ENCODE measurements around the gene PTPRM. TPM values are rescaled to one million over a fixed set of nuclear protein-coding genes. Genes with fewer than 3 reads are reported as not detected.

The PTPRM gene
- total RNA-seq, 1 experiment from 2014 or later: 1.6 TPM

DNA sequence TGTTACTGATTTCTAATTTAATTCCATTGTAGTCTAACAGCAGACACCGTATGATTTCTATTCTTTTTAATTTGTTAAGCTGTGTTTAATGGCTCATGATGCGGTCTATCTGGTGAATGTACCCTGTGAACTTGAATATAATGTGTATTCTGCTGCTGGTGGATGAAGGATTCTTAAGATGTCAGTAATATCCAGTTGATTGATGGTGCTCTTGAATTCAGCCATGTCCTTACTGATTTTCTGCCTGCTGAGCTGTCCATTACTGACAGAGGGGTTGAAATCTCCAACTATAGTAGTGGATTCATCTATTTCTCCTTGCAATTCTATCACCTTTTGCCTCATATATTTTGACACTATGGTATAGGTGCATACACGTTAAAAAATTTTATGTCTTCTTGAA lies 668.8 kb downstream of the PTPRM start:
- in situ Hi-C loops (cut with HindIII; ENCODE audit: low pct_unique_long_range_greater_than_20kb, low sequenced_read_pairs): no loop called here
- H3K27me3 ChIP-seq (ENCODE audit: control insufficient read depth, insufficient read depth, low read length): no peaks in the 10 kb centered on the region
- H3K4me3 ChIP-seq (ENCODE audit: low read depth in 2 of 2, low read length in 2 of 2): no peak overlapping the region
- H3K9me3 ChIP-seq (ENCODE audit: control insufficient read depth, insufficient read depth, low read depth, low read length): no peaks in the 10 kb centered on the region
- ATAC-seq (no peak), DNase-seq (ENCODE audit: low read depth, low spot score) (no peak)
- no peak overlapping the region for H3K27ac ChIP-seq (ENCODE audit: low read length)
- CTCF ChIA-PET: no interaction called here
- H3K36me3 ChIP-seq (ENCODE audit: control insufficient read depth, insufficient read depth, low read length): no peaks in the 10 kb centered on the region
- intact Hi-C loops (cut with micrococcal nuclease; ENCODE audit: unreplicated experiment): no loop called here
- BruUV-seq (replicated peaks): no TSS peak
- TF ChIP-seq, protein P1, sequence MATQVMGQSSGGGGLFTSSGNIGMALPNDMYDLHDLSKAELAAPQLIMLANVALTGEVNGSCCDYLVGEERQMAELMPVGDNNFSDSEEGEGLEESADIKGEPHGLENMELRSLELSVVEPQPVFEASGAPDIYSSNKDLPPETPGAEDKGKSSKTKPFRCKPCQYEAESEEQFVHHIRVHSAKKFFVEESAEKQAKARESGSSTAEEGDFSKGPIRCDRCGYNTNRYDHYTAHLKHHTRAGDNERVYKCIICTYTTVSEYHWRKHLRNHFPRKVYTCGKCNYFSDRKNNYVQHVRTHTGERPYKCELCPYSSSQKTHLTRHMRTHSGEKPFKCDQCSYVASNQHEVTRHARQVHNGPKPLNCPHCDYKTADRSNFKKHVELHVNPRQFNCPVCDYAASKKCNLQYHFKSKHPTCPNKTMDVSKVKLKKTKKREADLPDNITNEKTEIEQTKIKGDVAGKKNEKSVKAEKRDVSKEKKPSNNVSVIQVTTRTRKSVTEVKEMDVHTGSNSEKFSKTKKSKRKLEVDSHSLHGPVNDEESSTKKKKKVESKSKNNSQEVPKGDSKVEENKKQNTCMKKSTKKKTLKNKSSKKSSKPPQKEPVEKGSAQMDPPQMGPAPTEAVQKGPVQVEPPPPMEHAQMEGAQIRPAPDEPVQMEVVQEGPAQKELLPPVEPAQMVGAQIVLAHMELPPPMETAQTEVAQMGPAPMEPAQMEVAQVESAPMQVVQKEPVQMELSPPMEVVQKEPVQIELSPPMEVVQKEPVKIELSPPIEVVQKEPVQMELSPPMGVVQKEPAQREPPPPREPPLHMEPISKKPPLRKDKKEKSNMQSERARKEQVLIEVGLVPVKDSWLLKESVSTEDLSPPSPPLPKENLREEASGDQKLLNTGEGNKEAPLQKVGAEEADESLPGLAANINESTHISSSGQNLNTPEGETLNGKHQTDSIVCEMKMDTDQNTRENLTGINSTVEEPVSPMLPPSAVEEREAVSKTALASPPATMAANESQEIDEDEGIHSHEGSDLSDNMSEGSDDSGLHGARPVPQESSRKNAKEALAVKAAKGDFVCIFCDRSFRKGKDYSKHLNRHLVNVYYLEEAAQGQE (IDR thresholded peaks at IDR 0.05; ENCODE audit: insufficient read depth in 1 of 2, low read depth in 2 of 2, low read length in 1 of 2): no peak
- H3K4me1 ChIP-seq (ENCODE audit: control insufficient read depth, insufficient read depth, low read length): no peaks in the 10 kb centered on the region
- POLR2A ChIA-PET: no interaction called here

DNA sequence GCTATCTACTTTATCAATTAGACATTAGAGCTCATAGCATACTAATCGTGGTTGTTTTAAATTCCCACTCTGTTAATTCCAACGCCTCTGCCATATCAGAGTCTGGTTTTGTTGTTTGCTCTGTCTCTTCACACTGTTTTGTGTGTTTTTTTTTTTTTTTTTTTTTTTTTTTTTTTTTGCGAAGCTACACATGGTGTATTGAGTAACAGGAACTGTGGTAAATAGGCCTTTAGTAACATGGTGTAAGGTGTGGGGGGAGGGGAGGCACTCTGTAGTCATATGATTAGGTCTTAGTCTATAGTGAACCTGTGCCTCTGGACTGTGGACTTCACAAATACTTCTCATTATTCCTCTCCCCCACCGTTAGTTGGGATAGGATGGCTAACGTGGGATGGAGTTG lies 671.4 kb downstream of the PTPRM start:
- in situ Hi-C loops (cut with HindIII; ENCODE audit: low pct_unique_long_range_greater_than_20kb, low sequenced_read_pairs): no loop called here
- H3K4me1 ChIP-seq (ENCODE audit: control insufficient read depth, insufficient read depth, low read length): no peaks in the 10 kb centered on the region
- CTCF ChIA-PET: interaction anchor here (0.7 kb wide), 1 partner anchor 30 kb away, joined by 3 read pairs; no protein-coding TSS in a partner anchor
- no peak overlapping the region for H3K27ac ChIP-seq (ENCODE audit: low read length)
- DNase-seq (ENCODE audit: low read depth, low spot score) (no peak), ATAC-seq (no peak)
- intact Hi-C loops (cut with micrococcal nuclease; ENCODE audit: unreplicated experiment): no loop called here
- POLR2A ChIA-PET: no interaction called here
- BruUV-seq (replicated peaks): no TSS peak
- TF ChIP-seq, protein P1 (IDR thresholded peaks at IDR 0.05; ENCODE audit: insufficient read depth in 1 of 2, low read depth in 2 of 2, low read length in 1 of 2): no peak
- TF ChIP-seq, protein P2, sequence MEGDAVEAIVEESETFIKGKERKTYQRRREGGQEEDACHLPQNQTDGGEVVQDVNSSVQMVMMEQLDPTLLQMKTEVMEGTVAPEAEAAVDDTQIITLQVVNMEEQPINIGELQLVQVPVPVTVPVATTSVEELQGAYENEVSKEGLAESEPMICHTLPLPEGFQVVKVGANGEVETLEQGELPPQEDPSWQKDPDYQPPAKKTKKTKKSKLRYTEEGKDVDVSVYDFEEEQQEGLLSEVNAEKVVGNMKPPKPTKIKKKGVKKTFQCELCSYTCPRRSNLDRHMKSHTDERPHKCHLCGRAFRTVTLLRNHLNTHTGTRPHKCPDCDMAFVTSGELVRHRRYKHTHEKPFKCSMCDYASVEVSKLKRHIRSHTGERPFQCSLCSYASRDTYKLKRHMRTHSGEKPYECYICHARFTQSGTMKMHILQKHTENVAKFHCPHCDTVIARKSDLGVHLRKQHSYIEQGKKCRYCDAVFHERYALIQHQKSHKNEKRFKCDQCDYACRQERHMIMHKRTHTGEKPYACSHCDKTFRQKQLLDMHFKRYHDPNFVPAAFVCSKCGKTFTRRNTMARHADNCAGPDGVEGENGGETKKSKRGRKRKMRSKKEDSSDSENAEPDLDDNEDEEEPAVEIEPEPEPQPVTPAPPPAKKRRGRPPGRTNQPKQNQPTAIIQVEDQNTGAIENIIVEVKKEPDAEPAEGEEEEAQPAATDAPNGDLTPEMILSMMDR (IDR thresholded peaks at IDR 0.05): no peak
- TF ChIP-seq POLR2AphosphoS5 (IDR thresholded peaks at IDR 0.05; ENCODE audit: low read depth, low read length) (no peak), SIN3A (IDR thresholded peaks at IDR 0.05; ENCODE audit: borderline replicate concordance, insufficient read depth, low read depth, low read length) (no peak), TCF7L2 (IDR thresholded peaks at IDR 0.05; ENCODE audit: low read depth, low read length) (no peak)
- H3K9me3 ChIP-seq (ENCODE audit: control insufficient read depth, insufficient read depth, low read depth, low read length): no peaks in the 10 kb centered on the region
- no peak overlapping the region for H3K4me3 ChIP-seq (ENCODE audit: low read depth in 2 of 2, low read length in 2 of 2)
- no peaks in the 10 kb centered on the region for H3K27me3 ChIP-seq (ENCODE audit: control insufficient read depth, insufficient read depth, low read length)
- no peaks in the 10 kb centered on the region for H3K36me3 ChIP-seq (ENCODE audit: control insufficient read depth, insufficient read depth, low read length)

Measured in Panc1 (cell line).